ENCODE results near the gene FRAT1. TPM values are rescaled to one million over a fixed set of nuclear protein-coding genes. Genes with fewer than 3 reads are reported as not detected.
A peak's percentile ranks its signal among the peaks of the same experiment; 100 is the strongest.

Gene FRAT1
- total RNA-seq, 4 donors from 2014 or later: 5.3 to 8.7 (median 6.6) TPM

DNA sequence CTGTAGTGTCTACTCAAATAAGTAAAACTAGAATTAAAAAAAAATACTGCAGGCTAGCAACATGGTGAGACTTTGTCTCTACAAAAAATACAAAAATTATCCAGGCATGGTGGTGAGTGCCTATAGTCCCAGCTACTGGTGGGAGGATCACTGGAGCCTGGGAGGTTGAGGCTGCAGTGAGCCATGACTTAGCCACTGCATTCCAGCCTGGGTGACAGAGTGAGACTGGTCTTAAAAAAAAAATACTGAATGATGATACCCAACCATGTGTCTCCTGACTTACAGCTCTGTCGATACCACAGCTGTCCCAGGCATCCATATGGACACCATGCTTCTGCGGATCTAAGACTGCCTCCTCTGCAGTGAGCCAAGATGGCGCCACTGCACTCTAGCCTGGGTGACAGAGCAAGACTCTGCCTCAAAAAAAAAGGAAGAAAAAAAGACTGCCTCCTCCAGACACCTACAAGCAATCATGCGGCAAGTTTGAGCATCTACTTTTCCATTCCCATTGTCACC lies 7.9 kb upstream of the FRAT1 start:
- intact Hi-C loops (cut with DNase I): no loop called here
- no peaks in the 10 kb centered on the region for H3K27me3 ChIP-seq
- no peaks in the 10 kb centered on the region for H3K36me3 ChIP-seq
- no peak overlapping the region for H3K4me3 ChIP-seq (replicated peaks in 1 of 3)
- peak in 1 of 2 donors; percentile 14 for DNase-seq
- no peak for TF ChIP-seq POLR2A (IDR thresholded peaks at IDR 0.05)
- no peak for TF ChIP-seq CTCF (IDR thresholded peaks at IDR 0.05)
- 87 to 95% methylated on average over 4 of the region's 4 CpGs for WGBS, 2 donors
- no peak overlapping the region for H3K27ac ChIP-seq
- H3K9me3 ChIP-seq: no peaks in the 10 kb centered on the region
- no peaks in the 10 kb centered on the region for H3K4me1 ChIP-seq

DNA sequence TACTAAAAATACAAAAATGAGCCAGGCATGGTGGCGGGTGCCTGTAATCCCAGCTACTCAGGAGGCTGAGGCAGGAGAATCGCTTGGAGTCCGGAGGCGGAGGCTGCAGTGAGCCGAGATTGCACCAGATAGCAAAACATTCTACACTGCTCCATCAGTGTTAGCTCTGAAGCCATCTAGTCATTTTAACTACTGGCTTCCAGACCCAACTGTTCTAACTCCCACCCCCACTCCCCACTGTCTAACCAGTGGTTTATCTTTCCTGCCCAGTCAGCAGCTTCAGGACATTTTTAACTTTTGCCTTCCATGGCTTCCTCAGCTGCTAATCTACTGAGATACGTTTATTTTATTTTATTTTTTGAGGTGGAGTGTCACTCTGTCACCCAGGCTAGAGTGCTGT lies 6.2 kb upstream of the FRAT1 start:
- TF ChIP-seq CTCF (IDR thresholded peaks at IDR 0.05) (no peak), POLR2A (IDR thresholded peaks at IDR 0.05) (no peak)
- intact Hi-C loops (cut with DNase I): no loop called here
- 84 to 91% methylated on average over 6 of the region's 6 CpGs for WGBS, 2 donors
- Histone ChIP-seq H3K36me3 (no peaks in the 10 kb centered on the region), H3K9me3 (no peaks in the 10 kb centered on the region), H3K4me1 (no peaks in the 10 kb centered on the region), H3K27me3 (no peaks in the 10 kb centered on the region), H3K4me3 (replicated peaks in 1 of 3) (no peak overlapping the region), H3K27ac (no peak overlapping the region)
- no peak for DNase-seq

DNA sequence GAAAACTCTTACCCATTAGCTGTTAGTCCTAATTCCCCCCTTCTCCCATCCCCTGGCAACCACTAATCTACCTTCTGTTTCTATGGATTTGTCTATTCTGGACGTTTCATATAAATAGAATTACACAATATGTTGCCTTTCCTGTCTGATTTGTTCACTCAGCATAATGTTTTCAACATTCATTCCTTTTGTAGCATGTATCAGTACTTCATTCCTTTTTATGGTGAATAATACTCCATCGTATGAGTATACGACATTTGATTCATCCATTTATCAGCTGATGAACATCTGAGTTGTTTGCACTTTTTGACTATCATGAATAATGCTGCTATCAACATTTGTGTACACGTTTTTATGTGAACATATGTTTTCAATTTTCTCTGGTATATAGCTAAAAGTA lies 4.4 kb upstream of the FRAT1 start:
- no peaks in the 10 kb centered on the region for H3K36me3 ChIP-seq
- WGBS, 2 donors: 62 to 73% methylated on average over 4 of the region's 4 CpGs
- no peak overlapping the region for H3K4me3 ChIP-seq (replicated peaks in 1 of 3)
- no peaks in the 10 kb centered on the region for H3K27me3 ChIP-seq
- intact Hi-C loops (cut with DNase I): no loop called here
- no peak for TF ChIP-seq POLR2A (IDR thresholded peaks at IDR 0.05)
- no peak for TF ChIP-seq CTCF (IDR thresholded peaks at IDR 0.05)
- peaks cover 0 to 3% of the 10 kb centered on the region in 2 donors for H3K4me1 ChIP-seq
- no peak for DNase-seq
- no peak overlapping the region for H3K27ac ChIP-seq
- H3K9me3 ChIP-seq: no peaks in the 10 kb centered on the region

DNA sequence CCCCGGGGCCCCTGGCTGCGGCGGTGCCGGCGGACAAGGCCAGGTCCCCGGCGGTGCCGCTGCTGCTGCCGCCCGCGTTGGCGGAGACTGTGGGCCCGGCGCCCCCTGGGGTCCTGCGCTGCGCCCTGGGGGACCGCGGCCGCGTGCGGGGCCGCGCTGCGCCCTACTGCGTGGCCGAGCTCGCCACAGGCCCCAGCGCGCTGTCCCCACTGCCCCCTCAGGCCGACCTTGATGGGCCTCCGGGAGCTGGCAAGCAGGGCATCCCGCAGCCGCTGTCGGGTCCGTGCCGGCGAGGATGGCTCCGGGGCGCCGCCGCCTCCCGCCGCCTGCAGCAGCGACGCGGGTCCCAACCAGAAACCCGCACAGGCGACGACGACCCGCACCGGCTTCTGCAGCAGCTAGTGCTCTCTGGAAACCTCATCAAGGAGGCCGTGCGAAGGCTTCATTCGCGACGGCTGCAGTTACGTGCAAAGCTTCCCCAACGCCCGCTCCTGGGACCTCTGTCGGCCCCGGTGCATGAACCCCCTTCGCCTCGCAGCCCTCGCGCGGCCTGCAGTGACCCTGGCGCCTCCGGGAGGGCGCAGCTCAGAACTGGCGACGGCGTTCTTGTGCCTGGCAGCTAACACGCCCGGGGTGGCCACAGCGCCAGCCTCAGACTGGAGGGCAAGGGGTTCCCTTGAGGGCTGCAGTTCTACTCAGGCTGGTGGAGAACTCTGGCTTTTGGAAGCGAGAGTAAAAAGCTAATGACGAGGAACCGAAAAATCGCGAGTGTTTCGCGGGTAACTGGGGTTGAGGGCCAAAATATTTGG lies 804 bp downstream of the FRAT1 start:
- Histone ChIP-seq H3K27ac (peak overlapping the region in 2 of 3 donors; percentile 66 to 99), H3K36me3 (no peaks in the 10 kb centered on the region), H3K9me3 (no peaks in the 10 kb centered on the region), H3K4me1 (peaks cover 13 to 17% of the 10 kb centered on the region in 2 donors), H3K27me3 (no peaks in the 10 kb centered on the region), H3K4me3 (replicated peaks in 1 of 3) (peak overlapping the region in 2 of 3 donors; percentile 64 to 87)
- peak in 1 of 6 experiments; percentile 8 for TF ChIP-seq CTCF (IDR thresholded peaks at IDR 0.05)
- peak in 1 of 2 donors; percentile 5 for TF ChIP-seq POLR2A (IDR thresholded peaks at IDR 0.05)
- intact Hi-C loops (cut with DNase I): no loop called here
- WGBS, 2 donors: 0 to 5% methylated on average over 16 to 40 of the region's 83 CpGs
- DNase-seq: peak; percentile 59 to 61

- Histone ChIP-seq H3K9me3 (no peaks in the 10 kb centered on the region), H3K27ac (no peak overlapping the region), H3K36me3 (no peaks in the 10 kb centered on the region), H3K4me3 (replicated peaks in 1 of 3) (peak overlapping the region in 1 of 3 donors; percentile 87), H3K4me1 (peaks cover 13 to 17% of the 10 kb centered on the region in 2 donors), H3K27me3 (no peaks in the 10 kb centered on the region)
- peak; percentile 7 to 17 for DNase-seq
- TF ChIP-seq CTCF (IDR thresholded peaks at IDR 0.05) (no peak), POLR2A (IDR thresholded peaks at IDR 0.05) (no peak)
- intact Hi-C loops (cut with DNase I): no loop called here
- 37 to 38% methylated on average over 10 to 24 of the region's 24 CpGs for WGBS, 2 donors
Measured at GRCh38 chr10:97320480-97321031, 1.5 kb downstream of the FRAT1 start.
